ENCODE results near the gene DCAKD.

DNA sequence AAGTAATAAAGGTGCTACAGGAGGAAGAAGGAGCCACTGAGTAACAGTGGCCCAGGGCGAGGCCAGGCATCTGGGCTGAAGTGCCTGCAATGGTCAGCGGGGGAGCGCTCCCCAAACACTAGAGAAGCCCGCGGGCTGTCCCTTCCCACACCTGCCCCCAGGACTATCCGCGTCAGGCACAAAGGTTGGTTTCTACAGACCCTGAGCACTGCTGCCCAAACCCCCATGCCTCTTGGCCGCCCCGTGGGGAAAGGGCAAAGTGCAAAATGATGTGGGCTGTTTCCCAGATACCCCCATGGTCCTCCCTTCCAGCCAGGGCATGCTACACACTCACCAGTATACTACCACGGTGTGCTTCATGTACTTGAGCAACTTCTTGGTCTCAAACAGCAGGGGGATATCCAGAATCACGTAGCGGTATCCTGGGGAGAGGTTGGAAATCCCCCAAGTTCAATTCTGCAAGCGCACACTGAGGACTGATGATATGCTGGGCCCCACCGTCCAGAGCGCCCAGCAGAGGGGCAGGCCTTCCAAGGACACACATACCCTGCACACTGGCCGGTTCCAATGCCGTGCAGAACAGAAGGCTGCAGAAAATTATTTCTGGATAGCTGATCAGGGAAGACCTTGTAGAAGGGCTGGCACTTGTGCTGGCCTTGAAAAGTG, 21.5 kb downstream of the DCAKD start:
- TF ChIP-seq, protein P1, sequence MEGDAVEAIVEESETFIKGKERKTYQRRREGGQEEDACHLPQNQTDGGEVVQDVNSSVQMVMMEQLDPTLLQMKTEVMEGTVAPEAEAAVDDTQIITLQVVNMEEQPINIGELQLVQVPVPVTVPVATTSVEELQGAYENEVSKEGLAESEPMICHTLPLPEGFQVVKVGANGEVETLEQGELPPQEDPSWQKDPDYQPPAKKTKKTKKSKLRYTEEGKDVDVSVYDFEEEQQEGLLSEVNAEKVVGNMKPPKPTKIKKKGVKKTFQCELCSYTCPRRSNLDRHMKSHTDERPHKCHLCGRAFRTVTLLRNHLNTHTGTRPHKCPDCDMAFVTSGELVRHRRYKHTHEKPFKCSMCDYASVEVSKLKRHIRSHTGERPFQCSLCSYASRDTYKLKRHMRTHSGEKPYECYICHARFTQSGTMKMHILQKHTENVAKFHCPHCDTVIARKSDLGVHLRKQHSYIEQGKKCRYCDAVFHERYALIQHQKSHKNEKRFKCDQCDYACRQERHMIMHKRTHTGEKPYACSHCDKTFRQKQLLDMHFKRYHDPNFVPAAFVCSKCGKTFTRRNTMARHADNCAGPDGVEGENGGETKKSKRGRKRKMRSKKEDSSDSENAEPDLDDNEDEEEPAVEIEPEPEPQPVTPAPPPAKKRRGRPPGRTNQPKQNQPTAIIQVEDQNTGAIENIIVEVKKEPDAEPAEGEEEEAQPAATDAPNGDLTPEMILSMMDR (IDR thresholded peaks at IDR 0.05): no peak
- no peak for TF ChIP-seq POLR2AphosphoS5 (IDR thresholded peaks at IDR 0.05)
